ENCODE results near the gene ABCC8. TPM values are rescaled to one million over a fixed set of nuclear protein-coding genes. Genes with fewer than 3 reads are reported as not detected.

Gene ABCC8
- total and polyA plus RNA-seq, 2 of the 8 experiments (the other 6 are each of a cell fraction or from before 2014, with no cell fraction given), result 3.7 to 4.9 TPM

DNA sequence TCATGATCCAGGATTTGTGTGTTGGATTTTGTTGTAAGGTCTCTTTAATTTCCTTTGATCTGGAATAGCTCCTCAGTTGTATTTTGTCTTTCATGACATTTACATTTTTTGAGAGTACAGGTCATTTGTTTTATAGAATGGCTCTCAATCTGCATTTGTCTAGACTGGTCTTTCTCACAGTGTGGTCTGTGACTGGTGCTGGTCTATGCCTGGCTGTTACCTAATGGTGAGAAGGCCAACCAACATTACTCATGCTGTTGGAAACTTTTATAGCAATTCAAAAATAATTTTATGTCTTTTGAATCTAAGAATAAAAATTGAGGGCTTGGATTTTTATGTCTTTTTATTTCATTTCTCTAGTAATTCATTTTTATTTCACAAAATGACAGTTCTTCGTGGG, 129.0 kb downstream of the ABCC8 start:
- CTCF ChIA-PET (ENCODE audit: partially characterized antibody), result interaction anchor here (0.9 to 1.4 kb wide), 5 partner anchors 19 to 151 kb away, joined by 3 to 4 read pairs (median 3); partner anchors contain the start of gene KCNJ11
- Histone ChIP-seq H3K4me3 (ENCODE audit: extremely low read depth in 1 of 4, insufficient read depth in 2 of 4, low read depth in 3 of 4, low read length in 4 of 4) (no peak overlapping the region), H3K27me3 (replicated peaks in 1 of 4; ENCODE audit: control insufficient read depth in 3 of 4, extremely low read depth in 1 of 4, insufficient read depth in 3 of 4, low read length in 3 of 4) (peaks cover 19 to 37% (median 30%) of the 10 kb centered on the region in 4 experiments), H3K79me2 (ENCODE audit: control insufficient read depth in 1 of 2, insufficient read depth in 2 of 2, low read length in 2 of 2) (no peaks in the 10 kb centered on the region), H2BK12ac (ENCODE audit: low read depth, low read length) (no peak overlapping the region), H3K23ac (ENCODE audit: insufficient read length) (no peak overlapping the region), H3K79me1 (ENCODE audit: low read depth, low read length) (no peaks in the 10 kb centered on the region), H3K27ac (ENCODE audit: low read depth, low read length) (no peak overlapping the region), H2BK5ac (ENCODE audit: low read depth, low read length) (no peak overlapping the region), H3K56ac (replicated peaks; ENCODE audit: insufficient read length, low read depth, low read length) (no peak overlapping the region), H2AK5ac (ENCODE audit: low read depth, low read length) (no peak overlapping the region), H3K4me2 (ENCODE audit: insufficient read depth in 1 of 2, low read depth in 2 of 2, low read length in 2 of 2) (no peak overlapping the region), H3K18ac (ENCODE audit: extremely low read depth, low read length) (no peak overlapping the region), H2AFZ (ENCODE audit: low read length) (no peak overlapping the region), H3K9me3 (ENCODE audit: insufficient read depth in 2 of 2, low read depth in 1 of 2, low read length in 1 of 2) (no peaks in the 10 kb centered on the region), H3K4ac (replicated peaks; ENCODE audit: insufficient read length, low read depth, low read length) (no peak overlapping the region), H2BK120ac (replicated peaks; ENCODE audit: low read depth, low read length) (no peak overlapping the region), H4K20me1 (replicated peaks in 1 of 2; ENCODE audit: control insufficient read depth in 1 of 2, insufficient read depth in 2 of 2, low read length in 2 of 2) (no peaks in the 10 kb centered on the region), H2BK15ac (ENCODE audit: low read length) (no peak overlapping the region), H4K5ac (ENCODE audit: insufficient read length, low read depth, low read length) (no peak overlapping the region), H3K4me1 (replicated peaks in 1 of 4; ENCODE audit: control insufficient read depth in 3 of 4, insufficient read depth in 4 of 4, low read length in 3 of 4) (peaks cover 0 to 2% (median under 1%) of the 10 kb centered on the region in 4 experiments; a peak in 4 of 7 replicates), H4K8ac (ENCODE audit: extremely low read depth, insufficient read depth, low read length) (no peak overlapping the region), H2BK20ac (ENCODE audit: low read length) (no peak overlapping the region), H4K91ac (replicated peaks; ENCODE audit: insufficient read length, low read length) (no peak overlapping the region), H3K14ac (ENCODE audit: insufficient read length) (no peak overlapping the region), H3K23me2 (ENCODE audit: low read depth, low read length) (peaks cover 7% of the 10 kb centered on the region; the same call in 1 of the 2 replicates), H3K36me3 (ENCODE audit: control insufficient read depth in 2 of 4, insufficient read depth in 4 of 4, low read length in 3 of 4) (no peaks in the 10 kb centered on the region), H3K9ac (replicated peaks in 1 of 4; ENCODE audit: extremely low read depth in 1 of 4, low read depth in 3 of 4, low read length in 3 of 4) (no peak overlapping the region)
- POLR2A ChIA-PET (ENCODE audit: partially characterized antibody), result no interaction called here
- TF ChIP-seq POU5F1 (IDR thresholded peaks at IDR 0.05; ENCODE audit: low read depth, low read length), result no peak
- no peak for TF ChIP-seq BACH1 (IDR thresholded peaks at IDR 0.05; ENCODE audit: low read length)
- TF ChIP-seq SAP30 (IDR thresholded peaks at IDR 0.05; ENCODE audit: insufficient read depth, insufficient replicate concordance, low read length), result no peak
- TF ChIP-seq, protein P1, sequence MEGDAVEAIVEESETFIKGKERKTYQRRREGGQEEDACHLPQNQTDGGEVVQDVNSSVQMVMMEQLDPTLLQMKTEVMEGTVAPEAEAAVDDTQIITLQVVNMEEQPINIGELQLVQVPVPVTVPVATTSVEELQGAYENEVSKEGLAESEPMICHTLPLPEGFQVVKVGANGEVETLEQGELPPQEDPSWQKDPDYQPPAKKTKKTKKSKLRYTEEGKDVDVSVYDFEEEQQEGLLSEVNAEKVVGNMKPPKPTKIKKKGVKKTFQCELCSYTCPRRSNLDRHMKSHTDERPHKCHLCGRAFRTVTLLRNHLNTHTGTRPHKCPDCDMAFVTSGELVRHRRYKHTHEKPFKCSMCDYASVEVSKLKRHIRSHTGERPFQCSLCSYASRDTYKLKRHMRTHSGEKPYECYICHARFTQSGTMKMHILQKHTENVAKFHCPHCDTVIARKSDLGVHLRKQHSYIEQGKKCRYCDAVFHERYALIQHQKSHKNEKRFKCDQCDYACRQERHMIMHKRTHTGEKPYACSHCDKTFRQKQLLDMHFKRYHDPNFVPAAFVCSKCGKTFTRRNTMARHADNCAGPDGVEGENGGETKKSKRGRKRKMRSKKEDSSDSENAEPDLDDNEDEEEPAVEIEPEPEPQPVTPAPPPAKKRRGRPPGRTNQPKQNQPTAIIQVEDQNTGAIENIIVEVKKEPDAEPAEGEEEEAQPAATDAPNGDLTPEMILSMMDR (IDR thresholded peaks at IDR 0.05; ENCODE audit: control extremely low read depth in 1 of 3, insufficient read depth in 1 of 3, low read depth in 1 of 3, low read length in 3 of 3), result no peak
- no peak for TF ChIP-seq RFX5 (IDR thresholded peaks at IDR 0.05; ENCODE audit: borderline replicate concordance, low read depth, low read length)
- no peak for TF ChIP-seq NANOG (IDR thresholded peaks at IDR 0.05; ENCODE audit: insufficient read depth, low read depth, low read length, poor library complexity, severe bottlenecking)
- no peak for TF ChIP-seq SIN3A (conservative IDR thresholded peaks at IDR 0.05 in 1 of 2, IDR thresholded peaks at IDR 0.05 in 1 of 2; ENCODE audit: low read depth in 1 of 2, low read length in 2 of 2)
- no peak for TF ChIP-seq TEAD4 (IDR thresholded peaks at IDR 0.05; ENCODE audit: low read depth, low read length)
- no peak for TF ChIP-seq MAFK (IDR thresholded peaks at IDR 0.05; ENCODE audit: low read depth, low read length)
- TF ChIP-seq RXRA (IDR thresholded peaks at IDR 0.05; ENCODE audit: insufficient read depth, low read depth, low read length), result no peak
- TF ChIP-seq SP4 (IDR thresholded peaks at IDR 0.05; ENCODE audit: low read length), result no peak
- no peak for DNase-seq (ENCODE audit: low read depth in 1 of 2, low spot score in 2 of 2)
- FAIRE-seq, result no peak
- 73% methylated on average over 1 of the region's 1 CpG; no CpG with 5 or more reads in 1 of the 2 experiments for whole genome bisulfite sequencing, 2 experiments (ENCODE audit: extremely low coverage in 1 of 2, insufficient coverage in 1 of 2, insufficient read length in 1 of 2, insufficient replicate concordance in 2 of 2, low coverage in 1 of 2, low lambda C conversion rate in 2 of 2, missing lambda C conversion rate in 1 of 2)
